ENCODE data around the gene INPP5K. TPM values are rescaled to one million over a fixed set of nuclear protein-coding genes. Genes with fewer than 3 reads are reported as not detected.
"Not testable (repeated sequence)": the region's sequence is repeated elsewhere in the genome, so short reads cannot be mapped to it uniquely, and the experiment has no call there.

Gene INPP5K
- total RNA-seq, 1 experiment from 2014 or later, result 24.8 TPM

GRCh38 chr17:1552932-1553331, 36.5 kb upstream of the INPP5K start:
- no peak for DNase-seq (ENCODE audit: low read depth)
- in situ Hi-C loops (cut with HindIII; ENCODE audit: low pct_unique_long_range_greater_than_20kb, low sequenced_read_pairs), result no loop called here

- DNase-seq (ENCODE audit: low read depth), result no peak
- in situ Hi-C loops (cut with HindIII; ENCODE audit: low pct_unique_long_range_greater_than_20kb, low sequenced_read_pairs), result no loop called here
These were observed 35.3 kb upstream of the INPP5K start for GRCh38 chr17:1551741-1552140.

GRCh38 chr17:1548032-1548431, 31.6 kb upstream of the INPP5K start:
- in situ Hi-C loops (cut with HindIII; ENCODE audit: low pct_unique_long_range_greater_than_20kb, low sequenced_read_pairs), result no loop called here
- DNase-seq (ENCODE audit: low read depth), result no peak

- no peak for DNase-seq (ENCODE audit: low read depth)
- in situ Hi-C loops (cut with HindIII; ENCODE audit: low pct_unique_long_range_greater_than_20kb, low sequenced_read_pairs), result no loop called here
These were observed 30.0 kb upstream of the INPP5K start for GRCh38 chr17:1546292-1546922.

GRCh38 chr17:1545618-1546017, 29.2 kb upstream of the INPP5K start:
- in situ Hi-C loops (cut with HindIII; ENCODE audit: low pct_unique_long_range_greater_than_20kb, low sequenced_read_pairs), result no loop called here
- no peak for DNase-seq (ENCODE audit: low read depth)

GRCh38 chr17:1542316-1542715, 25.9 kb upstream of the INPP5K start:
- in situ Hi-C loops (cut with HindIII; ENCODE audit: low pct_unique_long_range_greater_than_20kb, low sequenced_read_pairs), result no loop called here
- no peak for DNase-seq (ENCODE audit: low read depth)

- in situ Hi-C loops (cut with HindIII; ENCODE audit: low pct_unique_long_range_greater_than_20kb, low sequenced_read_pairs), result no loop called here
These were observed 25.0 kb upstream of the INPP5K start for GRCh38 chr17:1541367-1541904.

GRCh38 chr17:1539811-1540210, 23.4 kb upstream of the INPP5K start:
- in situ Hi-C loops (cut with HindIII; ENCODE audit: low pct_unique_long_range_greater_than_20kb, low sequenced_read_pairs), result no loop called here
- no peak for DNase-seq (ENCODE audit: low read depth)

More at GRCh38 chr17:1541367-1541904, 25.0 kb upstream of the INPP5K start:
- DNase-seq (ENCODE audit: low read depth), result no peak

- in situ Hi-C loops (cut with HindIII; ENCODE audit: low pct_unique_long_range_greater_than_20kb, low sequenced_read_pairs), result no loop called here
- DNase-seq (ENCODE audit: low read depth), result no peak
These were observed 19.3 kb upstream of the INPP5K start for GRCh38 chr17:1535737-1536136.

- in situ Hi-C loops (cut with HindIII; ENCODE audit: low pct_unique_long_range_greater_than_20kb, low sequenced_read_pairs), result no loop called here
These were observed 17.4 kb upstream of the INPP5K start for GRCh38 chr17:1533661-1534325.

GRCh38 chr17:1532836-1533602, 16.6 kb upstream of the INPP5K start:
- in situ Hi-C loops (cut with HindIII; ENCODE audit: low pct_unique_long_range_greater_than_20kb, low sequenced_read_pairs), result no loop called here
- no peak for DNase-seq (ENCODE audit: low read depth)

More at GRCh38 chr17:1533661-1534325, 17.4 kb upstream of the INPP5K start:
- DNase-seq (ENCODE audit: low read depth), result no peak

- DNase-seq (ENCODE audit: low read depth), result no peak
- in situ Hi-C loops (cut with HindIII; ENCODE audit: low pct_unique_long_range_greater_than_20kb, low sequenced_read_pairs), result no loop called here
These were observed 13.5 kb upstream of the INPP5K start for GRCh38 chr17:1529863-1530262.

- DNase-seq (ENCODE audit: low read depth); in situ Hi-C loops (cut with HindIII; ENCODE audit: low pct_unique_long_range_greater_than_20kb, low sequenced_read_pairs): not testable (repeated sequence)
These were observed 10.5 kb upstream of the INPP5K start for GRCh38 chr17:1526876-1527275.

- in situ Hi-C loops (cut with HindIII; ENCODE audit: low pct_unique_long_range_greater_than_20kb, low sequenced_read_pairs), result no loop called here
- DNase-seq (ENCODE audit: low read depth), result no peak
These were observed 6.2 kb upstream of the INPP5K start for GRCh38 chr17:1522626-1523025.

- in situ Hi-C loops (cut with HindIII; ENCODE audit: low pct_unique_long_range_greater_than_20kb, low sequenced_read_pairs), result no loop called here
- DNase-seq (ENCODE audit: low read depth), result no peak
These were observed 4.8 kb upstream of the INPP5K start for GRCh38 chr17:1521086-1521640.

GRCh38 chr17:1519678-1520077, 3.3 kb upstream of the INPP5K start:
- in situ Hi-C loops (cut with HindIII; ENCODE audit: low pct_unique_long_range_greater_than_20kb, low sequenced_read_pairs), result no loop called here
- no peak for DNase-seq (ENCODE audit: low read depth)

GRCh38 chr17:1518410-1518809, 2.0 kb upstream of the INPP5K start:
- in situ Hi-C loops (cut with HindIII; ENCODE audit: low pct_unique_long_range_greater_than_20kb, low sequenced_read_pairs), result no loop called here
- no peak for DNase-seq (ENCODE audit: low read depth)

- in situ Hi-C loops (cut with HindIII; ENCODE audit: low pct_unique_long_range_greater_than_20kb, low sequenced_read_pairs), result no loop called here
- DNase-seq (ENCODE audit: low read depth), result peak; percentile 62
These were observed 598 bp downstream of the INPP5K start for GRCh38 chr17:1515640-1516387.

Measured in Caki2 (cell line).